ENCODE measurements around the gene ZDHHC14. TPM values are rescaled to one million over a fixed set of nuclear protein-coding genes. Genes with fewer than 3 reads are reported as not detected.

The ZDHHC14 gene
- polyA plus RNA-seq, 1 donor (not counting 4 experiments of a cell fraction or from before 2014, with no cell fraction given): 6.4 TPM

- no peak overlapping the region for H3K9ac ChIP-seq (ENCODE audit: control insufficient read depth, extremely low read depth, insufficient read depth, low read length)
- DNase-seq (ENCODE audit: low read depth, low spot score) (no peak), FAIRE-seq (no peak)
- no peak overlapping the region for H2AFZ ChIP-seq (ENCODE audit: control insufficient read depth, low read length)
- H3K4me1 ChIP-seq (ENCODE audit: control insufficient read depth, extremely low read depth, insufficient read depth, low read length): no peaks in the 10 kb centered on the region
- dilution Hi-C loops (cut with MboI; ENCODE audit: extremely low pct_ligation_motif_present, low sequenced_read_pairs): no loop called here
- no peak overlapping the region for H3K4me3 ChIP-seq (ENCODE audit: control insufficient read depth in 2 of 3, extremely low read depth in 1 of 3, insufficient read depth in 2 of 3, low read depth in 1 of 3, low read length in 3 of 3)
- H3K9me3 ChIP-seq (ENCODE audit: control insufficient read depth, low read depth, low read length): no peaks in the 10 kb centered on the region
- H3K4me2 ChIP-seq (ENCODE audit: control insufficient read depth, extremely low read depth, insufficient read depth, low read depth, low read length): no peak overlapping the region
- H4K20me1 ChIP-seq (ENCODE audit: control insufficient read depth, extremely low read depth, insufficient read depth, low read length): no peaks in the 10 kb centered on the region
- H3K79me2 ChIP-seq (ENCODE audit: control insufficient read depth, insufficient read depth, low read length): no peaks in the 10 kb centered on the region
- H3K9me1 ChIP-seq (ENCODE audit: control insufficient read depth, extremely low read depth, insufficient read depth, low read length): no peaks in the 10 kb centered on the region
- H3K27me3 ChIP-seq (ENCODE audit: control insufficient read depth, extremely low read depth, insufficient read depth, low read length): no peaks in the 10 kb centered on the region
- no peak overlapping the region for H3K27ac ChIP-seq (ENCODE audit: control insufficient read depth, insufficient read depth, low read length)
- TF ChIP-seq EZH2 (IDR thresholded peaks at IDR 0.05; ENCODE audit: low read length): no peak
- no peak for TF ChIP-seq CTCF (optimal IDR thresholded peaks at IDR 0.05 in 1 of 3, IDR thresholded peaks at IDR 0.05 in 1 of 3, conservative IDR thresholded peaks at IDR 0.05 in 1 of 3; ENCODE audit: extremely low read depth in 1 of 3, insufficient read depth in 2 of 3, low read length in 3 of 3)
- H3K36me3 ChIP-seq (ENCODE audit: control insufficient read depth in 2 of 2, extremely low read depth in 1 of 2, insufficient read depth in 2 of 2, low read length in 2 of 2): no peaks in the 10 kb centered on the region
These were observed 225.5 kb downstream of the ZDHHC14 start for GRCh38 chr6:157606516-157606915.

- Histone ChIP-seq H3K79me2 (ENCODE audit: control insufficient read depth, insufficient read depth, low read length) (no peaks in the 10 kb centered on the region), H4K20me1 (ENCODE audit: control insufficient read depth, extremely low read depth, insufficient read depth, low read length) (no peaks in the 10 kb centered on the region), H3K4me3 (ENCODE audit: control insufficient read depth in 2 of 3, extremely low read depth in 1 of 3, insufficient read depth in 2 of 3, low read depth in 1 of 3, low read length in 3 of 3) (no peak overlapping the region), H3K9me3 (ENCODE audit: control insufficient read depth, low read depth, low read length) (no peaks in the 10 kb centered on the region), H3K9ac (ENCODE audit: control insufficient read depth, extremely low read depth, insufficient read depth, low read length) (no peak overlapping the region), H3K27me3 (ENCODE audit: control insufficient read depth, extremely low read depth, insufficient read depth, low read length) (no peaks in the 10 kb centered on the region), H3K4me1 (ENCODE audit: control insufficient read depth, extremely low read depth, insufficient read depth, low read length) (no peaks in the 10 kb centered on the region), H3K27ac (ENCODE audit: control insufficient read depth, insufficient read depth, low read length) (no peak overlapping the region), H3K9me1 (ENCODE audit: control insufficient read depth, extremely low read depth, insufficient read depth, low read length) (no peaks in the 10 kb centered on the region), H3K36me3 (ENCODE audit: control insufficient read depth in 2 of 2, extremely low read depth in 1 of 2, insufficient read depth in 2 of 2, low read length in 2 of 2) (no peaks in the 10 kb centered on the region), H3K4me2 (ENCODE audit: control insufficient read depth, extremely low read depth, insufficient read depth, low read depth, low read length) (no peak overlapping the region), H2AFZ (ENCODE audit: control insufficient read depth, low read length) (no peak overlapping the region)
- FAIRE-seq (no peak), DNase-seq (ENCODE audit: low read depth, low spot score) (no peak)
- TF ChIP-seq EZH2 (IDR thresholded peaks at IDR 0.05; ENCODE audit: low read length): no peak
- no peak for TF ChIP-seq CTCF (optimal IDR thresholded peaks at IDR 0.05 in 1 of 3, IDR thresholded peaks at IDR 0.05 in 1 of 3, conservative IDR thresholded peaks at IDR 0.05 in 1 of 3; ENCODE audit: extremely low read depth in 1 of 3, insufficient read depth in 2 of 3, low read length in 3 of 3)
- dilution Hi-C loops (cut with MboI; ENCODE audit: extremely low pct_ligation_motif_present, low sequenced_read_pairs): no loop called here
These were observed 226.5 kb downstream of the ZDHHC14 start for GRCh38 chr6:157607317-157608109.
